GM19467 (cell line): ENCODE results near the gene OR1D5.
"Not testable (repeated sequence)": the region's sequence is repeated elsewhere in the genome, so short reads cannot be mapped to it uniquely, and the experiment has no call there.

Experiments
- ATAC-seq: cut with Tn5 transposase; IDR thresholded peaks from one replicate; pipeline ENCODE4 v1.9.1; 2021; ENCODE audit warnings: mild to moderate bottlenecking, moderate library complexity; ENCODE audit not compliant: unreplicated experiment

Gene OR1D5, protein sequence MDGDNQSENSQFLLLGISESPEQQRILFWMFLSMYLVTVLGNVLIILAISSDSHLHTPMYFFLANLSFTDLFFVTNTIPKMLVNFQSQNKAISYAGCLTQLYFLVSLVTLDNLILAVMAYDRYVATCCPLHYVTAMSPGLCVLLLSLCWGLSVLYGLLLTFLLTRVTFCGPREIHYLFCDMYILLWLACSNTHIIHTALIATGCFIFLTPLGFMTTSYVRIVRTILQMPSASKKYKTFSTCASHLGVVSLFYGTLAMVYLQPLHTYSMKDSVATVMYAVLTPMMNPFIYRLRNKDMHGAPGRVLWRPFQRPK

DNA sequence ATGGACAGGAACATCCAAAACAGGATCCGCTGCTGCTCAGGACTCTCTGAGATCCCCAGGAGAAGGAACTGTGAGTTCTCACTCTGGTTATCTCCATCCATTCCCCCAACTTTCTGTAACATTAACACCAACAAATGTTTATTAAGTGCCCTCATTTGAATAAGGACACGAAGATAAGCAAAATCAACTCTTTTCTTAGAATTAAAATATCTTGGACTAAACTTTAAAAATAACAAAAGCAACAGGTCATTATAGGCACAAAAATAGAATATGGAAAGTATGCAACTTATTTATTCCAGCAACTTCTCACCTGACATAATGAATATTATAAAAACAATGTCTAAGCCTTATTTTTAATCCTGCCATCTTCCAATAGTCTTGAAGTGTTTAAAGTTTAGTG is at the start of gene OR1D5:
Gene OR1D5, minus strand, starts transcription at position 101 of the 400 bp plus-strand sequence. Its CDS starts 0 bp downstream, at position 101.
- ATAC-seq, result not testable (repeated sequence)

- no peak for ATAC-seq
Observed at GRCh38 chr17:3104322-3104721, 40.9 kb upstream of the OR1D5 start, which contains the start of gene OR1D2. TSS of gene OR1D2 (minus strand) at chr17:3104422. CDS start at chr17:3092996, 11,426 bp downstream.

DNA sequence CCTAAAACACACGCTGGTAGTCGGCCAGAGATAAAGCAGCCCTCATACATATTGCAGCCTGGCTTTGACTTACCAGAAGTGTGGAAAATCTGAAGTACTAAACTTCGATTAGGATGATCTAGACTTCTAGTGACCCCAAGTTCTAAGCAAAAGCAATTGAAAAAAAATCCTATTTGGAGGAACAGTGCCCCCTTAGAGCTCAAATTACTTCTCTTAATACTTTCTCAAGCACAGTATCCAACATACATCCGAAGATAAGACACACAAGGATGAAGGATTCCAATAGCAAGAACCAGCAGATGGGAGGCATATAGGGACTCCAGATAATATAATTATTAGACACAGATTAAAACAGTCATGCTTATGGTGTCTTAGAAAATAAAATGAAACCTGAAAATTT is 10.4 kb upstream of the OR1D5 start:
- ATAC-seq, result not testable (repeated sequence)

- not testable (repeated sequence) for ATAC-seq
Observed at GRCh38 chr17:3065192-3065591, 1.8 kb upstream of the OR1D5 start.

- ATAC-seq, result not testable (repeated sequence)
Observed at GRCh38 chr17:3062824-3063377, 506 bp downstream of the OR1D5 start.

GRCh38 chr17:3054868-3055267 is 8.5 kb downstream of the OR1D5 start:
- ATAC-seq, result not testable (repeated sequence)

DNA sequence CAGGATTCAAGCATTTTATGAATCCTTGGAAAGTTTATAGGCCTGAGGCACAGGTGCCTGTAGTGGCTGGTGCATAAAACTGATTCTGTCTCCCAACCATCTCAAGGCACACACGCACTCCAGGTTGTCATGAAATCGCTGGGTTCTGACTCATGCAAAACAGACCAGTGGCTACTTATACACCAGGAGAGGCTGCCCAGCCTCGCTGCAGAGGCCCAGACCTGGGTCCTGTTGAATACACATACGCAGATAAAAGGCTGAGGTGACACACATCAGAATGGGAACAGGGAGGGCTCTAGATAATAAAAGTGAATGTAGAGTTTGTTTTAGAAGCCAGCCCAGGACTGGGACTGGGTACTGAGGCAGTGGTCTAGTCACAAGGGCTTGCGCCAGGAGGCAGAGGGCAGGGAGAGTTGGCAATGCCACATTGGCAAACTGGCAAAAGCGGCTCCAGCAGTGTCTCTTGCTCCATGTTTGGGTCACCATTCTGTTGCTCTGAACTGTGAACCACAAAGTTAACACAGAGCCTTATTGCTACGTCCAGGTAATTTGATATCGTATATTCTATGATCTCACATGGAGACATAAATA is 13.6 kb downstream of the OR1D5 start:
- no peak for ATAC-seq

DNA sequence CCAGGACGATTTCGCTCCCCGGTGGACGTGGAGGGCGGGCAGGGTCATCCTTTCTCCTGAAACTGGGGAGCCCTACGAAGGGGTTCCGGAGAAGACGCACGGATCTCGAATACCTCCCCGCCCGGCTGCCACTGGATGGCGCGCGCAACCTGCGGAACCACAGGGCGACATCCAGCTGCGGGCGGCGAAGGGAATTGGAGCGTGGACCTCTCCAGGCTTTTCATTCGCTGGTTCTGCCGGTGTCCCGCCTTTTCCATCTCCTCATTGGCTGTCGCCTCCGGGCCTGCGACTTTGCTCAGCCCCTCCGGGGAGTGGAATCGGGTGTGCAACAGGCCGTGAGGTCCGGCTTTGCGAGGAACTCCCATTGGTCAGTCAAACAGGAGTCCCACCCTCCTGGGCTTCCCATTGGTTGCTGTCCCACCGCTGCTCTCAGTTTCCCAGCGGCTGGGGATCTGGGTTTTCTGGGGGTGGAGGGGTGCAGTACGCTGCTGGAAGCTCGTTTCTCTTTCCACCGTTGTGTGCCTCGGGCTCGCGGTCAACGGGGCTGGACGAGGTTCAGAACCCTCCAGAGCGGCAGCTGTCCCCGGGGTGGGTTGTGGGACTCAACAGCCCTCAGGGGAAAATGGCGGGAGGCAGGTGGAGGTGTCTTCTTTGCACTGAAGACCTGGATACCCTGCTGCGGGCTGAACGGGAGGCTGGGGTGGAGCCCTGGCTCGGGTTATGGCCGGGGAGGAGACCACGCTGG is 14.5 kb downstream of the OR1D5 start:
- peak; percentile 98 for ATAC-seq

GRCh38 chr17:3046753-3047152 is 16.7 kb downstream of the OR1D5 start:
- ATAC-seq, result no peak

- ATAC-seq, result no peak
Observed at GRCh38 chr17:3043737-3044365, 19.6 kb downstream of the OR1D5 start.

DNA sequence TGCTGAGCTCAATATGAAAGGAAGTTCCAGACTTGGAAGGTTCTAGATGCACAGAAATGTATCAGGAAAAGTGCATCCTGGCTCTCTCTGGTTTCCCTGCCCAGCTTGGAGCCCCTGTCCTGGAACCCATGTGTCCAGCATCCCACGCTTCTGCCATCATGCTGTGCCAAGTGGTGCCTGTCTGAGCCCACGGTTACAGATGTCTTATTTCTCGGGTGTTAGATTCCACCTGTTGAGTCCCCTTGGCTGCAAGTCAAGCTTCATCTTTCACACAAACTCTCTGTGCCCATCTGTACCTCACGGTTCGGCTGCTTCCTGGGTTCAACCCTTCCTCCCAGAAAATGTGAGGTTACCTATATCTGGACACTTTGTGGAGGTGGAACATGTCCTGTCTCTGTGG is 22.5 kb downstream of the OR1D5 start:
- no peak for ATAC-seq

DNA sequence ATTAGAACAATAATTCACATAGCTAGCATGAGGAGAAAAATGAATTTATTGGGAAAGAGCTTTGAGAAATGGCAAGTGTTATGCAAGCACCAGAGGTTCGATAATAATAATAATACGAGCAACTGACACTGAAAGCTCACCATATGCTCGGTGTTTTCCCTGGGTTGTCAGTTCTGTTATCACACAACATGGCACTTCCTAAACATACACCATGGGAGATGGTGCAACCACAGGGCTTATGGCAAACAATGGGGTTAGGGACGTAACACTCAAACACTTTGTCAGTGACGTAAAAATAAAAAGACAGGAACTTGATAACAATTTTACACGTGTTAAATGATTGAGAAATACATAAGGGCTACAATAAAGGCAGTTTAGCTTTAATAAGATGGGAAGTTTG is 23.7 kb downstream of the OR1D5 start:
- ATAC-seq, result no peak

DNA sequence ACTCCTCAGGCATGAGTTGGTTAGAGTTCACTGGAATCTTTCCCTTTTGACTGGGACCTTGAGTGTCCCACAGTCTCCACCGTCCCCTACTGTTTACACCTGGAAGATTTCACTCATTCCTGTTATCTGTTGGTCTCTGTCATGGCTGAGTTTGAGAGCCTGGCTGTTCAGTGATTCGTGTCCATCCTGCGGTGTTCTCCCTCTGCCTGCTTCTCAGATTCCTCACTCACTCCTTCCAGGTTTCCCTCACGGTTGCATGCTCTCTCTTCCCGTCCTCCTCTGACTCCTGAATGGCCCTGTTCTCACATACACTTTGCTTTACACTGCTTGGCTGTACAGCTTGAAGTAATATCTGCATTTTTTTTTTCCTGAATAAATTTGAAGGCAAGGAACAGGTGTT is 24.5 kb downstream of the OR1D5 start:
- no peak for ATAC-seq

GRCh38 chr17:3037259-3037658 is 26.1 kb downstream of the OR1D5 start:
- ATAC-seq, result no peak

GRCh38 chr17:3036800-3037199 is 26.6 kb downstream of the OR1D5 start:
- no peak for ATAC-seq

DNA sequence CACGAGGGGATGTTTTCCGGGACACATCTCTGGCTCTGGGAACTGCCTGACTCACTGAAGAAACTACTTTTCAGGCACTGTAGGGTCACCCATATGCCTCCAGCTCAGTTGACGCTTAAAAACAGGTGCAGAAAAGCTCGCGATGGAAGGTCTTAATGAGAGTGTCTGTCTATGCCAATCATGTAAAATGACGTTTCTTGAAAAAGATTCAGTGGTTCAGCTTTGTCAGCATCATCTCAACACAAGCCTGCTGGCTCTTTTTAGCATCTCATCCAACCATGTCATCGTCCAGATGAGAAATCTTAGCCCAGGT is 27.5 kb downstream of the OR1D5 start:
- ATAC-seq, result no peak

GRCh38 chr17:3035256-3035967 is 28.0 kb downstream of the OR1D5 start:
- ATAC-seq, result no peak

- ATAC-seq, result no peak
Observed at GRCh38 chr17:3034578-3034920, 28.9 kb downstream of the OR1D5 start.

DNA sequence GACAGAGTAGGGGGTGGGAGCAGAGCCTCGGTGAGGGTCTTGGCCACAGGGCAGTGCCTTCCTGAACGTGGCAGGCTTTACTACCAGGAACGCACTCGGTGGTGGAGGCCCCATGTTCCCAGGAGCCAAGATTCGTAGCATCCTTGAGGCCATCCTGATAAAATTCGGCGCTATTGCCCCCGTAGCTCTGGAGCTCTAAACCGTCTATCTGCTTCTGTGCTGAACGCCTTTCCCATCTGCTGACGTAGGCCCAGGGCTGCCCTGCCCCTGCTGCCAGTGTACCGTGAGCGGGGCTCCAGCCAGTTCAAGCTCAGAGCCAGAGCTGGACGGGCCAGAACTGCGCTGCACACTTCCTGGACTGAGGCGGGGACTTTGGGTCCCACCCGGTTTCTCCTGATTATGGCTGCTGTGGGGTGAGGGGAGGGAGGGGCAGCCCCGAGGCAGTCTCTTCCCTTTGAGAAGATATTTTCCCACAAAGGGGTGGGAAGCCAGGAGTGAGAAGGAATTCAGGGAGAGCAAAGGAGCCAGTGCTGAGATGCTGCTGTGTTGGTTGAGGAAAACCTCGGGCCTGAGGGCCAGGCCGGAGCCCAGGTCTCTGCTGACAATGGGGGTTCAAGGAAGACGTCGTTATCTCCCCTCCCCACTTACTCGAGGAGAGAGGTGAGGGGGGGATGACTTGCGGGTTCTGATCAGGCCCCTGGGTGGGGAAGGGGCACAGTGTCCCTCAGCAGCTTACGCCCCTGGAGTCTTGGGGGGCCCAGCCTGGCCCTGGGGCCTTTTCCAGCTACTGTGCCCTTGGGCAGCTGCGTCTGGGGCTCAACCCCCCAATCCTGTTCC is 29.4 kb downstream of the OR1D5 start:
- ATAC-seq, result no peak

DNA sequence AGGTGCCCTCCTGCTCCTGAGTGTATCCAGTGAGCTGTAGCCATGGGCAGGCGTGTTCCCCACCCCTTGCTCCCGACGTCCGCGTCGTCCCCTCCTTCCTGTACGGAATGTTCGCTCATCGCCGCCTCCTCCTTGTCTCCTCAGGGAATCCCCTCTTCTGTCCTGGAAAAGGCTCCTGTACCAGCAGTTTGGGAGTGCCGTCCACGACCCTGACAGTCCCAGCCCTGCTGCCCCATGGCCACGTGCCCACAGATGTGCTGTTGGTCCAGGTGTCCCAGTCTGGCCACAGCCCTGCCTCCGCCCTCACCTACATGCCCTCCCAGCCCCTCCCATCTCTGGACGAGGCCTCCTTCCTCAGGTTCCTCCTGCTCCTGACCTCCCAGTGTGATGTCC is 30.2 kb downstream of the OR1D5 start:
- no peak for ATAC-seq
